Adrenal gland (tissue), 12 donors: ENCODE results near the gene ADSL. TPM values are rescaled to one million over a fixed set of nuclear protein-coding genes. Genes with fewer than 3 reads are reported as not detected.

Source experiments
- DNase-seq, 7 donors: peaks; one replicate each; pipeline ENCODE4 v3.0.0-alpha.2; 2019 to 2020
- H3K27ac ChIP-seq, 5 donors: fragments of 200-600 bp; sonication (generic) in 4 of 5; 1 replicate in 3 of 5; 2 replicates in 2 of 5; pipeline versions ENCODE4 v1.5.1 to v1.8.0; 2016 to 2020; ENCODE audit warnings: mild to moderate bottlenecking in 1 of 5
- H3K27me3 ChIP-seq: fragments of 200-600 bp; 2 replicates; pipeline ENCODE4 v1.8.0; 2021
- H3K36me3 ChIP-seq, 2 donors: fragments of 200-600 bp; replicated peaks in 1 of 2; 1 replicate in 1 of 2; 2 replicates in 1 of 2; pipeline versions ENCODE4 v1.5.1 to v1.8.0; 2018 to 2022
- H3K4me1 ChIP-seq, 2 donors: fragments of 200-600 bp; replicated peaks in 1 of 2; 1 replicate in 1 of 2; 2 replicates in 1 of 2; pipeline versions ENCODE4 v1.5.1 to v1.8.0; 2018 to 2021
- H3K4me3 ChIP-seq, 4 donors: fragments of 200-600 bp; sonication (generic) in 3 of 4; one replicate each; pipeline ENCODE4 v1.5.1; 2016 to 2018
- H3K9me3 ChIP-seq, 3 donors: fragments of 200-600 bp; sonication (generic) in 1 of 3; replicated peaks in 1 of 3; 1 replicate in 2 of 3; 2 replicates in 1 of 3; pipeline versions ENCODE4 v1.5.1 to v1.8.0; 2016 to 2021
- CTCF ChIP-seq, 6 experiments: fragments of 450-650 bp in 4 of 6; fragments of 200-600 bp in 2 of 6; sonication (generic) in 1 of 6; IDR thresholded peaks; 1 replicate in 5 of 6; 2 replicates in 1 of 6; pipeline versions ENCODE4 v1.5.1 to v1.8.0; 2016 to 2021; ENCODE audit warnings: antibody characterized with exemption in 6 of 6, mild to moderate bottlenecking in 2 of 6, moderate library complexity in 1 of 6
- POLR2A ChIP-seq, 2 donors: fragments of 450-650 bp; IDR thresholded peaks; one replicate each; pipeline ENCODE4 v1.6.1; 2017; ENCODE audit warnings: antibody characterized with exemption in 2 of 2, mild to moderate bottlenecking in 2 of 2, moderate library complexity in 1 of 2
- WGBS, 4 donors: extraction: QIAGEN DNeasy Blood & Tissue Kit in 2 of 4; methylation state at CpG; one replicate each; pipeline versions ENCODE4 v1.1.5 to v1.1.7; 2013 to 2017; 5-methylcytosine and 5-hydroxymethylcytosine counted together
- intact Hi-C, 2 donors: fragments of 100-400 bp; cut with DNase I; formaldehyde crosslinking; loops; one replicate each; pipeline versions ENCODE4 v1.14.1 to v1.15.0; 2022 to 2023
- polyA plus RNA-seq, 3 donors: library from polyadenylated mRNA; stranded (reverse); fragments of 200-250 nt in 2 of 3; fragments of 350-450 nt in 1 of 3; fragmentation: Illumina TruSeq in 1 of 3; extraction: RNeasy Lipid Tissue Mini Kit (QIAGEN cat#74804) in 1 of 3; gene quantifications; one replicate each; pipeline ENCODE4 v1.2.3, GENCODE V29; 2013 to 2014
- total RNA-seq, 9 donors: library from RNA; depleted of rRNA in 4 of 9; stranded (reverse); fragments of >200 nt in 4 of 9; fragments of 120-200 nt in 1 of 9; fragmentation: NEBNext Ultra II Directional in 1 of 9; extraction: Animal tissue kit (Norgen Biotek cat#: 25700) in 1 of 9; gene quantifications; one replicate each; pipeline versions ENCODE4 v1.1.0 to v1.2.4, GENCODE V29; 2013 to 2023
- donor health status: healthy with polysubstance abuse.
- donor health status: Bipolar disorder and iron deficiency.
- donor health status: DM: yes; HTN: yes; CAD: no.
- donor health status: DM: no; HTN: no; CAD: no.
- donor health status: DM: no; HTN: no; CAD: no.
- donor health status: DM: yes; HTN: yes; CAD: no.

The ADSL gene
- total and polyA plus RNA-seq, 12 donors = 26.8 to 107 (median 57.5) TPM

- Histone ChIP-seq H3K36me3 (peaks cover 0 to 20% of the 10 kb centered on the region in 2 donors), H3K27ac (no peak overlapping the region), H3K4me3 (no peak overlapping the region), H3K27me3 (no peaks in the 10 kb centered on the region), H3K4me1 (no peaks in the 10 kb centered on the region), H3K9me3 (no peaks in the 10 kb centered on the region)
- TF ChIP-seq POLR2A (IDR thresholded peaks at IDR 0.05) (no peak), CTCF (IDR thresholded peaks at IDR 0.05) (no peak)
- peak in 1 of 7 donors; percentile 33 for DNase-seq
- WGBS, 4 donors = 78 to 85% (median 83%) methylated on average over 9 of the region's 9 CpGs
- intact Hi-C loops = no loop called here
These were observed 17.5 kb upstream of the ADSL start for GRCh38 chr22:40328546-40329456.

GRCh38 chr22:40329466-40329865, 16.8 kb upstream of the ADSL start:
- Histone ChIP-seq H3K9me3 (no peaks in the 10 kb centered on the region), H3K27me3 (no peaks in the 10 kb centered on the region), H3K4me3 (no peak overlapping the region), H3K4me1 (no peaks in the 10 kb centered on the region), H3K36me3 (peaks cover 0 to 20% of the 10 kb centered on the region in 2 donors), H3K27ac (no peak overlapping the region)
- 86 to 94% (median 89%) methylated on average over 9 of the region's 9 CpGs for WGBS, 4 donors
- DNase-seq = peak in 1 of 7 donors; percentile 35
- TF ChIP-seq CTCF (IDR thresholded peaks at IDR 0.05) = no peak
- no peak for TF ChIP-seq POLR2A (IDR thresholded peaks at IDR 0.05)
- intact Hi-C loops = no loop called here

- intact Hi-C loops = loop anchor here in 1 of 2 donors (10.0 kb wide), 1 partner anchor 275 kb away; no protein-coding TSS in a partner anchor
- 73 to 95% (median 78%) methylated on average over 4 of the region's 4 CpGs for WGBS, 4 donors
- Histone ChIP-seq H3K36me3 (peaks cover 0 to 14% of the 10 kb centered on the region in 2 donors), H3K27me3 (no peaks in the 10 kb centered on the region), H3K4me1 (no peaks in the 10 kb centered on the region), H3K27ac (no peak overlapping the region), H3K9me3 (no peaks in the 10 kb centered on the region), H3K4me3 (no peak overlapping the region)
- TF ChIP-seq POLR2A (IDR thresholded peaks at IDR 0.05) (no peak), CTCF (IDR thresholded peaks at IDR 0.05) (no peak)
- peak in 1 of 7 donors; percentile 29 for DNase-seq
These were observed 16.2 kb upstream of the ADSL start for GRCh38 chr22:40330086-40330485.

- 80 to 92% (median 87%) methylated on average over 10 of the region's 10 CpGs for WGBS, 4 donors
- Histone ChIP-seq H3K27ac (no peak overlapping the region), H3K27me3 (no peaks in the 10 kb centered on the region), H3K9me3 (no peaks in the 10 kb centered on the region), H3K4me3 (no peak overlapping the region), H3K36me3 (peaks cover 0 to 9% of the 10 kb centered on the region in 2 donors), H3K4me1 (no peaks in the 10 kb centered on the region)
- TF ChIP-seq CTCF (IDR thresholded peaks at IDR 0.05) (no peak), POLR2A (IDR thresholded peaks at IDR 0.05) (no peak)
- no peak for DNase-seq
- intact Hi-C loops = loop anchor here in 1 of 2 donors (10.0 kb wide), 1 partner anchor 276 kb away; no protein-coding TSS in a partner anchor
These were observed 15.7 kb upstream of the ADSL start for GRCh38 chr22:40330615-40331014.
